EL (cell line): Measurements from ENCODE around the gene ADAMTSL3.
"Not testable (repeated sequence)": the region's sequence is repeated elsewhere in the genome, so short reads cannot be mapped to it uniquely, and the experiment has no call there.

ENCODE experiments used
- DNase-seq: peaks from one replicate; pipeline ENCODE4 v3.0.0-alpha.2; 2016

Gene ADAMTSL3

DNA sequence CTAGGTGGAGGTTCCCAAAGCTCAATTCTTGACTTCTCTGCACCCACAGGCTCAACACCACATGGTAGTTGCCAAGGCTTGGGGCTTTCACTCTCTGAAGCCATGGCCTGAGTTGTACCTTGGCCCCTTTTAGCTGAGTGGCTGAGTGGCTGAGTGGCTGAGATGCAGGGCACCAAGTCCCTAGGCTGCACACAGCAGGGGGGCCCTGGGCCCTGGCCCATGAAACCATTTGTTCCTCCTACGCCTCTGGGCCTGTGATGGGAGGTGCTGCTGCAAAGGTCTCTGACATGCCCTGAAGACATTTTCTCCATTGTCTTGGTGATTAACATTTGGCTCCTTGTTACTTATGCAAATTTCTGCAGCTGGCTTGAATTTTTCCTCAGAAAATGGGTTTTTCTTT is 103.4 kb downstream of the ADAMTSL3 start:
- DNase-seq, result not testable (repeated sequence)

DNA sequence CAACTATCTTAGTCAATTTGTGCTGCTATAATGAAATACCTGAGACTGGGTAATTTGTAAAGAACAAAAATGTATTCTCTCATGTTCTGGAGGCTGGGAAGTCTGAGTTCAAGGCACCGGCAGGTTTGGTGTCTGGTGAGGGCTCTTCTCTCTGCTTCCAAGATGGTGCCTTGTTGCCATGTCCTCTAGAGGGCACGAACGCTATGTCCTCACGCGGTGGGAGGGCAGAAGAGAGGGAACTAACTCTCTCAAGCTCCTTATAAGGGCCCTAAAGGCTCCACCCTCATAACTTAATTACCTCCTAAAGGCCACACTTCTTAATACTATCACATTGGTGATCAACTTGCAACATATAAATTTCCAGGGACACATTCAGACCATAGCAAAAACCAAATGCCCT is 108.4 kb downstream of the ADAMTSL3 start:
- no peak for DNase-seq

DNA sequence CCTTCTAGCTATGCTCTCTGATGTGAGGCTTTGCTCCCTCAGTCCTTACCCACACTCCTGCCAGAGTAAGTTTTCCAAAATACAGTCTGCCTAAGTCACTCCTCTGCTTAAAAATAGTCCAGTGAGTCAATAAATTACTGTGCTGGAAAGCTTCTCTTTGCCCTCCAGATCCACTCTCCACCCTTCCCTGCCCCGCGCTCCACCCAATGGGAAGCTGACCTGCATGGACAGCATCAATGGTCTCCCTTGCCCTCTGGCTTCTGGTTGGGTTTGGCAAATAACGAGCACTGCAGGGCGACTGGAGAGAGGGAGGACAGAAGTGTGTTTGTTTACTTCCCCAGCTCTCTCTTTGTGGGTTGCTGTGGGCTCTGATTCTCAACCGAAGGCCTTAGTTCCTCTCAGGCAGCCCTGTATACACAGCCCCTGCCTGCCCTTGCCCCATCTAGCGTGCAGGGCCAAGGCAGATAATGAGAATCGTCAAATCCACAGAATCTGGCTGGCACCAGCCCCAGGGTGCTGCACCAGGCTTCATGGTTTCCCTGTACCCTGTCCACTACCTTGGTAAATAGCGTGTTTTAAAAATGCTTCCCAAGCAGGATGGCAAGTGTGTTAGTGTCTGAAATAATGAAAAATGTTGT is 110.4 kb downstream of the ADAMTSL3 start:
- DNase-seq, result no peak

DNA sequence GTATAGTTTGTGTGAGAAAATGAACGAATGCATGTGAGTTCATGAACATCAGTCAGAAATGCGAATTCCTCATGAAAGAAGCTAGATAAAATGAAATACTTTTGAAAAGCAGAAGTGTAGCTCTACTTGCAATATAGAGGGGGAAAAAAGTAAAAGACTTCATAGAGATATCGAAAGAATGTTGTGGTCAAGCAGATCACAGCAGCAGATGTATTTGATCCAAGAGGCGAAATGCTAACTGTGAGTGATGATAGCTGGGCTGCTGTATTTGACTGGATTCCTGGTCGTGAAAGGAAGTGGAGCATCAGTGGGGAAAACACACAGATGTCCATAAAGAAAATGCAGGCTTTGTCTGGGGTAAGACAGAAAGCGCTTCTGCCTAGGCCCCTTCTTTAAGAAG is 112.4 kb downstream of the ADAMTSL3 start:
- no peak for DNase-seq

DNA sequence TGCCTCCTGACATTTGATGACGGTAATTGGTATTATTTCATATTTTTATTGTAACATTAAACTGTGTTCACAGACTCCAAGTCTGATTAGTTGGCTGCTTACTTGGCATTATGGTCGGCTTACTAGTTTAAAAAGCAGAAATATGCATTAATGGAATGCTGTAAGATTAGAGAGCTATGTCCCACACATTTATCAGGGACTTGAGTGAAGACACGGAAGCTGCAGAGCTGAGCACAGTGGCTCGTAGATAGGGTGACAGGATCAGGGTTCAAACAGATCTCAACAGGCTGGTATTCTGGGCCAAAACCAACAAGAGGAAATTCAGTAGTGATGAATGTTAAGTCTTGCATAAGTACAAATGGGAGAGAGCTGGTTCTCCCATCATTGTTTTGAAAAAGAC is 113.8 kb downstream of the ADAMTSL3 start:
- no peak for DNase-seq

DNA sequence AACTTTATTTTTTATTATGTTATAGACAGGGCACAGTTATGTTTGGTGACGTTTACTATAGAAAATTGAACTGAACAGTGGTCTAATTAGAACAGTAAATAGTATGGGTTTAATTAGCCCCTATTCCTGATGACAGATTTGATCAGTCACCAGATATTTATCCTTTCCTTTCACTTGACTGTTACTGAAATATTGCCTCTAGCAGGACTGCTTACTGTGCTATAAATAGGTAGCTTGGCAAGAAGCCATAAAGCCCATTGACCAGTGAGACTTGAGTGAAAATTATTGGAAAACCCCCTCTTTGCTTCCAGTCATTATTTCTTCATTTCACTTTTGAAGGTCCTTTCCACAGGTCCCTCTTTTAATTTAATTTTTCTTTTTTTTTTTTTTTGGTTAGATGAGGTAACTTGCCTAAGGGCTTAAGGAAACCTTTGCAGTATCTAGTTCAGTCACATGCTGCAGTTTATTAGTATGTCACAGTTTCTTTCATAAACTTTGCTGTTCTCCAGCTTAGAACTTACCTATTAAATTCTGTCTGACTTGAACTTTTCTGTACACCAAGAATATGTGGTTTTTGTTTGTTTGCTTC is 115.6 kb downstream of the ADAMTSL3 start:
- no peak for DNase-seq

DNA sequence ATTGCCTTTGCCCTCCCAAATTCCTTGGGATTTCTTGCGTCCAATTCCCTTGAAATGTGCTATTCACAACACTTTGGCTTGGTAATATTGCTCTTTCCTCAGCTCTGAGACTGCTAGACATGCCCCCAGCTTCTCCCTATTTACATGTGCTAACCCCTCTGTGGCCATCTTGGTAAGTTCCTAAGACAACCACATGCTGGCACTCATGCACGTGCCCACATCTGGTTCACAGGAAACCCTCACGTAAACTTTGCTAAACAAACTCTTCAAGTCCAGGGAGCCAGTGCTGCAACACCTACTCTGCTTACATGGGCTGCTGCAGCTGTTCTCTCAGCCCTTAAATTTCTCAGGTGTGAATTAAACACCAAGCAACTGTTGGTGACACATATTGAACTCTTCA is 121.8 kb downstream of the ADAMTSL3 start:
- DNase-seq, result no peak

DNA sequence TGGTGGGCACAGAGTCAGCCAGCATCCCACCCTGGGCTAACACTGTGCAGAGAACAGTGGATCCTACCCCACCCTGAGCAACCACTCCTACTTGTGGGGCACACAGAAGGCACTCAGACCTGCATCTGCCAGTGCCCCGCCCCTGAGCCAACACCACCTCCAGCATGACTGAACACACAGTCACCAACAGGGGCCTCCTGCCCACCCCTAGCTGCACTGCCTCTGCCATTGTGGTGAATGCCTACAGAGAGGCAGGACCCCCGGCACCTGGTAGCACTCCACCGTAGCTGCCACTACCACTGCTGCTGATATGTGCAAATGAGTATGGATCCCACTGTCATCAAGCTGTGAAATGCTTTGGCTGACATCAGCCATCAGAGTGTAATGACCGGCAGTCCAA is 123.1 kb downstream of the ADAMTSL3 start:
- no peak for DNase-seq

DNA sequence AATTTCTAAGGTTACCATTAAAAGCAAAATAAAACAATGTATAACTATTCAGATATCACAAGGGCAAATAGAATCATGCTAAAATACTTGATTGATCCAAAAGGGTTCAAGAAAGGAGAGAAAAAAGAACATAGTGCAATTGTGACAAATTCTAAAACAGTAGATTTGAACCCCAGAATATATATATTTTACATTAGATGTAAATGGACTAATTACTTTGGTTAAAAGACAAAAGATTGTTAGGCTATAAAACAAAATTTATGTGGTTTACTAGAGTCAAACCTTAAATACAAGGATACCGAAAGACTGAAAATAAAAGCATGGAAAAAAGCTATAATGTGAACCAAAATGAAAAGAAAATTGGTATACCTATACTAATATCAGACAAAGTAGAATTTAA is 129.3 kb downstream of the ADAMTSL3 start:
- DNase-seq, result no peak

DNA sequence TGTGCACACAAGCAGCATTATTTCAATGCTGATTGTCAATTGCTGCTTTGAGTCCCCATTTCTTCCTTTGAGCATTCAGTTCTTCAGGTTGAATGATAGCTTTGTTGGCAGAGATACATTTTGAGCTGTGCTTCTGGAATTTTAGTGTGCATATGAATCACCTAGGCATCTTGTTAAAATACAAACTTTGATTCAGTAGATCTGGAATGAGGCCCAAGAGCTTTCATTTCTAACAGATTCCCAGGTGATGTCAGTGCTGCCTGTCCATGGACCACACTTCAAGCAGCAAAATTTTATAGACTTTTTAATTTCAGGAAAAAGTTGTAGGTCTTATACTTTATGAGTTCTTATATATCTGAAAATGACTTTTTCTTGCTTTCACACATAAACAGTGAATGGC is 131.1 kb downstream of the ADAMTSL3 start:
- peak; percentile 3 for DNase-seq

DNA sequence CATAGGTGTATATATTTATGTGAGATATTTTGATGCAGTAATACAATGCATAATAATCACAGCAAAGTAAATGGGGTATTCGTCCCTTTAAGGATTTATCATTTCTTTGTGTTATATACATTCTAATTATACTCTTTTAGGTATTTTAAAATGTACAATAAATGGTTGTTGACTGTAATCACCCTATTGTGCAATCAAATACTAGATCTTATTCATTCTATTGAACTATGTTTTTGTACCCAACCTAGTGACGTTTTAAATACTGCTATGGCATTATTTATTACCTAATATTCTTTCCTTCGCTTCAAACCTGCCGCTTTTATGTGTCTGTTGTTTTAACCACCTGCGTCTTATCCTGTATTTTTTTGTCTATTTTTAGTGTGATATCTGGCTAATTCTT is 132.4 kb downstream of the ADAMTSL3 start:
- DNase-seq, result no peak

DNA sequence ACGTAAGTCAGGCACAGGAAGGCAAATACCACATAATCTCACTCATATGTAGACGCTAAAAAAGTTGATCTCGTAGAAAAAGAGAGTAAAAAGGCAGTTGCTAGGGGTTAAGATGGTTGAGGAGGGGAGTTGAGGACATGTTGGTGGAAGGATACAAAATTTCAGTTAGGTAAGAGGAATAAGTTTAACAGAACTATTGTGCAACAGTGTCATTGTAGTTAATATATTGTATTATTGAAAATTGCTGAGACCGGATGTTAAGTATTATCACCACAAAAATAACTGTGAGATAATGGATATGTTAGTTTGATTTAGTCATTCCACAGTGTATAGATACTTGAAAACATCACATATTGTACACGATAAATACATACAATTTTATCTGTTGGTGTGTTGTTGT is 139.1 kb downstream of the ADAMTSL3 start:
- no peak for DNase-seq

DNA sequence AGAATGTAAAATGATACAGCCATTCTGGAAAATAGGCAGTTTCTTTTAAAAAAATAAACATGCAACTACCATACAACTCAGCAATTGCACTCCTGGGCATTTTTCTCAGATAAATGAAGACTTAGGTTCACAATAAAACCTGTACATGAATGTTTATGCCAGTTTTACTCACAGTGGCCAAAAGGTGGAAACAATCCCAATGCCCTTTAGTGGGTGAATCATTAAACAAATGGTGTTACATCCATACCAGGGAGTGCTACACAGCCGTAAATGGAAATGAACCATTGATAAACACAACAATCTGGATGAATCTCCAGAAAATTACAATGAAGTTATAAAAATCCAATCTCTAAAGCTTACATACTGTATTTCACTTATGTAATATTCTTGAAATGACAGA is 140.3 kb downstream of the ADAMTSL3 start:
- DNase-seq, result no peak

DNA sequence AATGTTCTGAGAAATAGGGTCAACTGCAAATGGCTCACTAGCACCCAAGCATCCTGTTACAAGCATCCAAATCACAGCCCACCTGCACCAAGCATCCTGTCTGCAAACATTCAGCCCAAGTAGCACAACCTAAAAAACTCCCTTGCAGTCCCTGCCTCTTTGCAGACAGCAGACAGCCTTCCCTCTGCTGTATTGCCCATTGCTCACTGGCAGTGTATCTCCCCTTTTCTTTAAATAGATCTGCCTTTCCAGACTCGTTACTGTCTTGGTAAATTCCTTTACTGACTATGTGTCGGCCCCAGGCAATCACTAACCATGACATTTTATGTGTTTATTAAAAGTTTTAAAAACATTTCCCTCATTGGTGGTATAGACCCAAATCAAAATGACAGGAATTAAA is 155.4 kb downstream of the ADAMTSL3 start:
- no peak for DNase-seq

DNA sequence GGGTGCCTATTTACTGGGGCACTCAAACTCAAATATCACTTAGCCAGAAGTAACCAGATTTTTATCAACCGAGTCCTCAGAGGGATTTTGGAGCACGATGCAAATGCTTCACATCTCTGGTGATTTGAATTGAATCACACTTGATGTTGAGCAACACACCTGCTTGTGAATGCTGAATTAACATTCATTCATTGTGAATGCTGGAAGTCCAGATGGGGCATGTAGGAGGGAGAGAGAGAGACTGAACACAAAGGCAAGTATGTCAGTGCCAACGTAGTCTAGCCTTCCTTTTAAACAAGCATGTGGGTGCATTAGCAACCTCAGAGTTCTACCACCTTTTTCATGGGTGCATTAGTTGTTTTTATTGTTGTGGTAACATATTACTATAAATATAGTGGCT is 156.2 kb downstream of the ADAMTSL3 start:
- DNase-seq, result no peak

DNA sequence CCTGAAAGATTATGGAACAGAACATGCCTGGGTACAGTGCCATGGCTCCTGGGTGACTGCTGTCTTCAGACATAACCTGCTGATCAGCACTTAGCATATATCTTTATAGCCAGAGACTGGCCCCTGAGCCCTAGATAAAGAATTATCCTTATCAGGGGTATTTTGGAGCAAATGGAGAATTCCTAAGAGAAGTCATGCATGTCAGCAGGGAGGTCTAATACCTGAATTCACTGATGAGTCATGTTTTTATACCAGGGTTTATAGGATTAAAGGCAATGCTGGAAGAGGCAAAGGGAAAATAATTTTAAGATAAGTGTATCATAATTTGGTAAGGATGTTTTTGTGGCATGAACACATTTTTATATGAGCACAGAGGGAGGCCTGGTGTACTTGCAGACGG is 159.8 kb downstream of the ADAMTSL3 start:
- DNase-seq, result no peak

DNA sequence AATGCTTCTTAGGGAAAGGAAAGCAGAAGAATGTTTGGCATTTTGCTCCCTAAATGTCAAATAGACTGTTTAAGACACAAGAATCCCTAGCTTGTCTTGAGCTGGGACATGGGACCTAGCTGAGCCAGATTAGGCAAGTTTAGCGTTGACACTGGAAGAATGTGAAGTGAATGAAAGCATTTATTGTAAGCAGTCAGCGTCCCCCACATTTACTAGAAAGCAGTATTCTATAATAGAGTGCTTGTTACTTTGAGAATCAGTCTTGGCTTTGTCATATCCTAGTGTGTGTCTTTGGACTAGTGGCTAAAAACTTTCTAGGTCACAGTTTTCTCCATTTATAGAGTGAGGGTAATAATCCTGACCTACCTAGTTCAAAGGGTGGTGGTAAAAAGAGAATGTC is 161.6 kb downstream of the ADAMTSL3 start:
- DNase-seq, result no peak

DNA sequence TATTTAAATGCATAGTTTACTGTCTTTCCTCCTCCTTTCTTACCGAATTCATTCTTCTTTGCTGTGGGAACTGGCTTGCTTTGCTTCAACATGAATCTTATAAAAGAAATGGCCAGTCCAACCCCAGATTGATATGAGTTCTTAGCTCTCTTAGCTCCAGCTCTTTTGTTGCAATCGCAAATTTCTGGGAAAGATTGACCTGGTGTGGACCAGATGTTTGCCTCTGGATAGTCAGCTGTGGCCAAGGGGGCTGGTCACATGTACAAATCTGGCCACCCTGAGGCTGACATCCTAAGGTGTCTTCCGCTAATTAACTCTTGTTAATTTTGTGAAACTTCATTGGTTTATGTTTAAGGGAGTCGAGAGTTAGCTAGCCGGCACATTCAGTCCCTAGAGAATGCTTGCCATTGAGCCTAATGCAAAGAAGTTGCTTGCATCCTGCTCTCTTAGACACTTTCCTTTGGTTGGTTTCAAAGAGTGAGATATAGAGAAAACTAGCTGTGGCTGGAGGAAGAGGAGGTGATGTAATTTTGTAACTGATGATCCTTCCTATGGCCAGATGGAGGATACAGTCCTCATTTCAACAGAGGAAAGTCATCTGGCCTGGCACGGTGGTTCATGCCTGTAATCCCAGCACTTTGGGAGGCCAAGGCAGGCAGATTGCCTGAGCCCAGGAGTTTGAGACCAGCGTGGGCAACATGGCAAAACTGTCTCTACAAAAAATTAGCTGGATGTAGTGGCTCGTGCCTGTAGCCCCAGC is 162.4 kb downstream of the ADAMTSL3 start:
- DNase-seq, result no peak

DNA sequence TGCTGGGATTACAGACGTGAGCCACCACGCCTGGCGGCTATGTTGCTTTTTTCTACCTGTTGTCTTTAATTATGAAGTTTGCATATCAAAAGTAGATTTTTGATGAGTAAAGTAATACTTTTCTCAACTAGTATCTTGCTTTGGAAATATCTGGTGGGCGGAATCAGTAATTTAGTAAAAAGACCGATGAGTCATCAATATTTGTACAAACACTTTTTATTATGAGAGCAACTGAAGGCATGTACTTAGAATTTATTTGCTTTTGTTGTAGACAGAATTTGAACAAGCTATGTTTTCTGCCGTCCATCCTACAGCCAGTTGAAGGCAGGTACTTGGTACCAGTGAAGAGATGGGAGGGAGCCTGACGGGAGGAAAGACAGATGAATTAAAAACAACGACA is 164.7 kb downstream of the ADAMTSL3 start:
- DNase-seq, result no peak

DNA sequence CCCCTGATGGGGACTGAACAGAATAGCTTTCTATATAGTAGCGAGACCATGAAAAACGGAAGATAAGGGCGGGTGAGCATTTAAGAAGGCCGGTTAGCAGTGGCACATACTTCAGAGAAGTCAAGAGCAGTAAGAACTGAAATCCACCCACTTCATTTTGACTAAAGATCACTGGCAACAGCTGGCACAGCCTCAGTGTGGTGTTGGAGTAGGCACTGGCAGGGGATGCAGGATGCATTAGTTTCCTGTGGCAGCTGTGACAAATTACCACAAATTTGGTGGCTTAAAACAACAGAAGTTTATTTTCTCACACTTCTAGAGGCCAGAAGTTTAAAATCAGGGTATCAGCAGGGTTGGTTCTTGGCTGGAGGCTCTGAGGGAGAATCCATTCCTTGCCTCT is 176.5 kb downstream of the ADAMTSL3 start:
- no peak for DNase-seq

DNA sequence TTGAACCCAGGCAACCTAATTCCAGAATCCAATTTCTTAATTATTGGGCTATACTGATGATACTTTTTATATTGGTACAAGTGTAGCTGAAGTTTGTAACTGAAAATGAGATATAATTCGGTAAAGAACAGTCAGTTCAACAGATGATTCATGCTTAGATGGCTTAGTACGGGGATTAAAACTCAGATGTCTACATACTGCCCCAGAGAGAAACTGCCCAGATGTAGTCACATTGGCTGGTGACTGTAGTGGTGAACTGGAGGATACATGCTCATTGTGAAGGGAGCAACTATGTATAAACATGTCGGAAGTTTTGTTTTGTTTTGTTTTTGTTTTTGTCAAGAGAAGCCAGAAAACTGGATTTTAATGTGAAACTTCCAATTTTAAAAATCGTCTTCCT is 179.6 kb downstream of the ADAMTSL3 start:
- DNase-seq, result no peak

DNA sequence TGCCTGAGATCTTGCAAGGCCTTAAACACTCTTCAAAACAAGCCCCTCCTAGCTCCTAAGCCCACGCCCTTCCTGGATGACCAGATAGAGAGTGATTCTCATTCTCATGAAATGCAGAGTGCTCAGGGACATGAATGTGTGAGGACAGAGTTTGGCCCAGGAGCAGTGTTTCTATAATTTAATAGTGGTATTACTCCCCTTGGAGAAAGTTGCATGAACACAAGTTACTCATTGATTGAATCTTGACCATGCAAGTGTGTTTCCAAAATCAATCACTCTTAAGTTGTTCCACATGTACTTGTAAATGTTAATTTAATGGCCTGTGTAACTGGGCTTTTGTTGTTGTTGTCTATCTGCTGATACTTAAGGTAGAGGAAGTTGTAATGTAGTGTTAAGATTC is 181.6 kb downstream of the ADAMTSL3 start:
- no peak for DNase-seq

DNA sequence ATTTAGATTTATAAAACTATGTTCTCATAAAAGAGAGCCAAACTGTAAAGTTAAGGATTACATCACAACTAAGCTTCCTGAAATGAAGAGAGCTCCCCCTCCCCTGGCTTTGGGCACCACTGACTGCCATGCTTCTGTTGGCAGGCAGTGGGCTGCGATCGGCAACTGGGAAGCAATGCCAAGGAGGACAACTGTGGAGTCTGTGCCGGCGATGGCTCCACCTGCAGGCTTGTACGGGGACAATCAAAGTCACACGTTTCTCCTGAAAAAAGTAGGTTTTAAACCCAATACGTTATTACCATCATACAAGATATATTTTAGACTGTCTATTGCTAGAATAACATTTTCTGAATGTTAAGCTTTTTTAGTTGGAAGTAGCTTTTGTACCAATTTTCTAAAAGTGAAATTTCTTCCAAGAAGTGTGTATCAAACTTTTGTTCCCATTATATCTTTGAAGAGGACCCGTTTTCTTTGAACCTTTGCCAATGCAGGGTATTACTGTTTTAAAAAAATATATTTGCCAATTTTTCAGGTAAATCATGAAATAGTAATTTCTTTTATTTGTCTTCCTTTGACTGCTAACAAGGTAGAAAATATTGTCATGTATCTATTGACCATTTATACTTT is 184.1 kb downstream of the ADAMTSL3 start:
- peak; percentile 2 for DNase-seq

DNA sequence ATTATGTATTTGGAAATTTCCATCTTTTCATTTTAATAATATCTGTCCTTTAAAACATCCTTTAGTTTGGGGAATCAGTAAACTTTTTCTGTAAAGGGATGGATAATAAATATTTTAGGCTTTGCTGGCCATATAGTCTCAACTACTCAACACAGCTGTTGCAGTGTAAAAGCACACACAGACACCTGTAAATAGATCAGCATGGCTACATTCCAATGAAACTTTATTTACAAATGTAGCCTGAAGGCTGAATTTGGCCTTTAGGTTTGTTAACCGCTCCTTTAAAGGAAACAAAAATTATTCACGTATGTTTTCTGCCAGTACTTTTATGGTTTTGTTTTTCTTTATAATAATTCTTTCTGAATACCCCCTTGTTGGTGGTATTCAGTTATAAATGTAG is 184.8 kb downstream of the ADAMTSL3 start:
- no peak for DNase-seq
